IPS-18c (cell line): Measurements from ENCODE around the gene RNASE1.
"Not testable (repeated sequence)": the region's sequence is repeated elsewhere in the genome, so short reads cannot be mapped to it uniquely, and the experiment has no call there.

Experiments used
- H3K4me3 ChIP-seq: 2 replicates; pipeline ENCODE4 v1.7.0; 2013; ENCODE audit warnings: low read depth, mild to moderate bottlenecking, low read length, moderate library complexity; ENCODE audit not compliant: insufficient read depth
- H3K9me3 ChIP-seq: one replicate; pipeline ENCODE4 v1.6.1; 2013; ENCODE audit warnings: mild to moderate bottlenecking, low read length, moderate library complexity; ENCODE audit not compliant: control insufficient read depth, insufficient read depth

The RNASE1 gene

DNA sequence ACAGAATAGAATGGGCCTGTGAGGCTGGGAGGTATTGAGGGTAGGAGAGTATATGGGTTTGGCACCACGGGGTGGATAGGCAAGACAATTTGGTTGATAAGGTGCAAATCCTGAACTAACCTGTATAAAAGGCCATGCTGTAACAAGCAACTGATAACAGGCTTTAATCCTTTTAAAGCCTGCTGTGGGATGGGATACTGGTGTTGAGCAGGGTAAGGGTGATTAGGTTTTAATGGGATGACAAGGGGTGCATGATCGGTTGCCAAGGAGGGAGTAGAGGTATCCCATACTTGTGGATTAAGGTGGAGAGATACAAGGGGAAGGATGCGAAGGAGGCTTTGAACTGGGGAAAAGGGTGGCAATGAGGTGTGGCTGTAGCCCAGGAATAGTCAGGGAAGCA, 13.3 kb upstream of the RNASE1 start:
- H3K4me3 ChIP-seq, H3K9me3 ChIP-seq: not testable (repeated sequence)

DNA sequence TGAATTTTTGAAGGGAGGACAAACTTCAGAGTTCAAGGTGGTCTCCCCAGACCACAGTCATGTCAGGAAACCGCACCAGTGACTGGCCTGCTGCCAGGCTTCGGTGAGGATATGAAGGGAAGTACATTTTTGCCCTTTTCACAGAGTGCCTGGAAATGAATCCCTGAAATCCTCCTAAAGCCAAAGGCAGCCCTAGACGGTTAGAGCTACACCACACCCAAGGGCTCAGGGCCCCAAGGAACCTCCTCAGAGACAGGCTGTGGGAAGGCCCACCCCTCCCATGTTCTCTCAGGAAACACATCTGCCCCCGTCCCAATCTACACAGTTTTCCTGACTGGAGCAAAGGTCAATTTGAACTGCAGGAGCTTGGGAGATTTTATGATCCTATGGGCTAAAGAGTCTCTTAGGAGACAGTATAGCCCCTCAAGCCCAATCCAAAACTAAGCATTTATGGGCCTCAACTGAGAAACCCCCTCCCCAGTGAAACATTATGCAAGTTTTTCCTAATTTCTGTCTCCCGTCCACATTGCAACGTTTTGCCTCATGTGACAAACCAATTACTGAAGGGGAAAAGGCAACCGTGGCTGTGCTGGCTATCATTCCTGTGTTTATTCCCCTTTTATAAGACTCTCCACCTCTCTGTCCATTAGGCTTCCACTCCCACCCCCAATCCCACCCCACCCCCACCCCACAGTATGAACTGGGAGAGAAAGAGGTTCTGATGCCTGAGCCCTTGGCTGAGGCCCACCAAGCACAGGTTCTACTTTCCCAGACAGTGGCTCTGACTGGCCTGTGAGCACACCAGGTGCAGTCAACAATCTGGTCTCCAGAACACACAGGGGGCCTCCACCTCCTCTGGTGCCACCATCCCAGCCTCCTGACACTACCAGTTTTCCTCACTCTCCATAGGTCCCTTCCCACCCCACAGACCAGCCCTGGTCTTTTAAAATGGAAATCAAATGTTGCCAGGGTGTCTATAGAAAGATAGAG, 9.6 kb upstream of the RNASE1 start:
- Histone ChIP-seq H3K9me3 (no peaks in the 10 kb centered on the region), H3K4me3 (no peak overlapping the region)

DNA sequence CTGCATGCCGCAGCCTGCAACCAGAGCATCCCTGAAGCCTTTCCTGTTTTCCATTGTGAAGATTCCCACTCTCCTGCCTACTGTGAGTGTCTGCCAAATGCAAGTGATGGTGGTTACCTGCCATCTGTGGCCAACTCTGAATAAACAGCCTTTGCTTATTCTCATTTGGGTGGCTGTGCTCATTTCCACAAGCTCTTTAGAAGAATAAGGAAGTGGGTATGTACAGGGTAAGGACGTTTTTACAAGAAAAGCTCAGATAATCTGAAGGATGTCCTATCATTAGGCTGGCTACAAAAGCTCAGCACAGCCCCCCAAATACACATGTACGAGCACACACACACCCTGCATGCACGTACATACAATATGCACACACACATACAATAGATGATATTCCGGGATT, 7.3 kb upstream of the RNASE1 start:
- Histone ChIP-seq H3K9me3 (no peaks in the 10 kb centered on the region), H3K4me3 (no peak overlapping the region)

DNA sequence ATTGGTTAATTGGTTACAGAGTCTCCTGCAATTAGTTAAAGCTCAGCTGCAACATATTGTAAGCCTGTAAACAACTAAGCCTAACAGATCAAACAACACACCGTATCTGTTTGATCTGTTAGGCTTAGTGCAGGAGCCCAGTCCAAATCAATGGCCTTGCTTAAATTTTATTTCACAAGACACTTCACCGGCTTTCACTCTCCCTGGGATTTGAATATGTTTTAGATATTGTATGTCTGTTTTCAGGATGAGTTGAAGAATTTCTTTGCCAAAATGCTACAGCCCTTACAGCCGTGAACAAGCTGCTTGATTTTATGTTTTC, 5.5 kb upstream of the RNASE1 start:
- H3K9me3 ChIP-seq = no peaks in the 10 kb centered on the region
- no peak overlapping the region for H3K4me3 ChIP-seq

DNA sequence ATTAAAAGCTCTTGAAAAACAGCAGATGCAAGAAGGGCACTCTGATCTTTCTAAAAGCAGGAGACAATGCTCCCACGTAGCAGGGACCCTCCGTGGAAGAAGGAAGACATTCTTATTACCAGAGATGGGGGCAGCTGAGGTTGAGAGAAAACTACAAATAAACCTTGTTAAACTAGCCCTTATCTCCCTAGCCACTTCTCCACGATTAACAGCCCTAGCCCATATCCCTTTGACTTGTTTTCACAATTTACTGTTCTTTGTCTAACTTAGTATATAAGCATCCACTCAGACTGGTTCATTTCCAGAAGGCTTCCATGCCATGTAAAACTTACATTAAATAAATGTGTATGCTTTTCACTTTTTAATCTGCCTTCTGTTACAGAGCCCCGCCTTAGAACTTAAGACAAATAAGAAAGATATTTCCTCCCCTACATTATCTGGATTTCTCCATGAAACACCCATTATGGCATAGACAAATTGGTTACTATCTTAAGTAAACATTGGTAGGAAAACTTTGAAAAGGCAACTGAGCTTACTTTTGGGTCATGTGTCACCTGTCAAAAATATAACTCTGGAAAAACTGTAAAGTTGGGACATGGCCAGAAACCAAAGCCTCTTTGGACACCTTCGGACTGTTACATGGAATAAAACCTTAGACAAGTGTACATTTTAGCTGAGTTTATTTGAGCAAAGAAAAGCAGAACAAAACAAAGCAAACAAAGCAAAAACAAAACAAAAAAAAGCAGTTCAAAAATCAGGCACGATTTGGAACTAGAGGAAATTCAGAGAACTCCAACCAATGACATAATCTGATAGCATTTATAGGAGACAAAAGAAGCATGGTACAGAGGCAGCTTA, 4.9 kb upstream of the RNASE1 start:
- Histone ChIP-seq H3K4me3 (no peak overlapping the region), H3K9me3 (no peaks in the 10 kb centered on the region)

DNA sequence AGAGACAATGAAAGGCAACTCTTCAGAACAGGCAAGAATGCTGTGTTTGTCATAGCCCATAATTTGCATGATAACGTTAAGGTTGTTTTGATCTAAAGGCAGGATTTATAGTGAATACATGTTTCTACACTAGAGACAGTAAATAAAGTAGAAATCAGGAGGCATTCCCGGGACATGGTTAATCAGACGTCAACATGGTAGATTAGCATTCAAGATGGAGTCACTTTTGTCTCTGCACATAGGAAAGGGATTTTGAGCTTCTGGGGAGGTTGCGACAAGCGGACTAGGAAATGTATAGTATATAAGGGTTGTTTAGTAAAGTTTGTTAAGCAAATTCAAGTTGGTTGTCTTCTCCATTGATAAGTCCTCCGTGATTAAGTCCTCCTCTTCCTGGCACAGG, 2.8 kb upstream of the RNASE1 start:
- no peak overlapping the region for H3K4me3 ChIP-seq
- H3K9me3 ChIP-seq = no peaks in the 10 kb centered on the region

DNA sequence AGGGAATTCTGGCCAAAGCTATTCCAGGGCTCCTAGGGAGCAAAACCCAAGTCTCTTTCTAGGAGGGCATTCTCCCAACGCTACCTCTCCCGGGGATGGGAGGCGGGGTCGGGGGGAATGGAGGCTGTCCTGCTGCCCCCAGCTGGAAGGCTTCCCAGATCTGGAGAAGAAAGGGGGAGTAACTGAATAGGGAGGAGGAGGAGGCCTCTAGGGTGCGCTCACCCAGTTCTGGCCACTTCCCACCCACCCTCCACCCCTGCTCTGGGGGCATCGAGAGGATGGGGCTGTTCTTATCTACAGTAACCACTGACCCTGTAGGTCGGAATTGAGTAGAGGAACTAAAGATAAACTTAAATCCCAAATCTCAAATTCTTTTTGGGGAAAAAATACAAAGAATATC, 579 bp upstream of the RNASE1 start:
- no peak overlapping the region for H3K4me3 ChIP-seq
- no peaks in the 10 kb centered on the region for H3K9me3 ChIP-seq

DNA sequence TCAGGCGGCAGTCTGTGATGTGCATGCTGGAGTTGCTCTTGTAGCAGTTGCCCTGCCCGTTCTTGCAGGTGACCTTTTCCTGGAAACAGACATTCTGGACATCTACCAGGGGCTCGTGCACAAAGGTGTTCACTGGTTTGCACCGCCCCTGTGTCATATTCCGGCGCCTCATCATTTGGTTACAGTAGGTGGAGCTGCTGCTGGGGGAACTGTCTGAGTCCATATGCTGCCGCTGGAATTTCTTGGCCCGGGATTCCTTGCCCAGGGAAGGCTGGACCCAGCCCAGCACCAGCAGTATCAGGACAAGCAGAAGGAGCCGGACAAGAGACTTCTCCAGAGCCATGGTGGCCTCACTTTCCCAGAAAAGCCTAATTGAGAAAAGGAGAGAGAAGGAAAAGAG, 918 bp downstream of the RNASE1 start:
- H3K9me3 ChIP-seq = no peaks in the 10 kb centered on the region
- H3K4me3 ChIP-seq = no peak overlapping the region

DNA sequence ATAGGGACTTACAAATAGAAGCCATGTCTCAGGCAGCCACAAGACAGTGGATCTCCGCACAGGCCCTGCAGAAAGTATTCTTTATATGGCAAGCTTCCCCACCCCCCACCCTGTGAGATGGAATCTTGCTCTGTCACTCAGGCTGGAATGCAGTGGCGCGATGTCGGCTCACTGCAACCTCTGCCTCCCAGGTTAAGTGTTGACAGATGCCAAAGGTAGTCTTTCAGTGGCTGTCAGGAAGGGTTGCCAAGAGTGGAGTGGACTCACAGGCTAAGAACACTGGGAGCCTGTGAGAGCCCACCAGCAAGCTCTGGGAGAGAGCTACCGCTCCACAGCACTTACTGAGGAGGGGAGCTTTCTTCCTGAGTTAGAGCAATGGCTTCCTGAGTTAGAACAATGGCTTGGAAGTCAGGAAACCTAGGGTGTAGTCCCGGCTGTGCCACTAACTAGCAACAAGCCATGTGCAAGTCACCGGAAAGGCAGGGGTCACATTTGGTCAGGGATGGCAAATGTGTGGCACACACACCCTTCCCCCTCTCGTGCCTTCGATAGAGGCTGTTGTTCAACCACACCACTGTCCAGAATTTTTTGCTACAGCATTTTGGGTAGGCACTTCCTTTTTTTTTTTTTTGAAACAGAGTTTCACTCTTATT, 2.6 kb downstream of the RNASE1 start:
- no peak overlapping the region for H3K4me3 ChIP-seq
- H3K9me3 ChIP-seq = no peaks in the 10 kb centered on the region

DNA sequence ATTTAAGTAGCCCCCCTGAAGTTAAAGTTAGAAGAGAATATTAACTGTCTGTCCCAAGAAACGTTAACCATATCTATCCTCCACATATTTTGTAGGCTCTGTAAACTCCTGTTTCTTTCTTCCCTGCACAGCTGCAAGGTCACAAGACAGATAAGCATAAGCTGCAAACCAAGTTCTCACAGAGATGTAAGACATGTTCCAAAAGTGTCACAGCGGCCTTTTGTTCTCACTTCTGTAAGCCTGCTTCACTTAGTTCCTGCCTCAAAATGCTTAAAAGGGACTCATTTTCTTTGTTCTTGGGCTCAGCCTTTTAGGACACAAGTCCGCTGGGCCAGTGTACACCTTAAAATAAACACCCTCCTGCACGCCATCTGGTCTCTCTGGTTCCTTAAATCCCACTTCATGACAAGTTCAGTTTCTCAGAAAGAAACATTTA, 3.2 kb downstream of the RNASE1 start:
- Histone ChIP-seq H3K4me3 (no peak overlapping the region), H3K9me3 (no peaks in the 10 kb centered on the region)

DNA sequence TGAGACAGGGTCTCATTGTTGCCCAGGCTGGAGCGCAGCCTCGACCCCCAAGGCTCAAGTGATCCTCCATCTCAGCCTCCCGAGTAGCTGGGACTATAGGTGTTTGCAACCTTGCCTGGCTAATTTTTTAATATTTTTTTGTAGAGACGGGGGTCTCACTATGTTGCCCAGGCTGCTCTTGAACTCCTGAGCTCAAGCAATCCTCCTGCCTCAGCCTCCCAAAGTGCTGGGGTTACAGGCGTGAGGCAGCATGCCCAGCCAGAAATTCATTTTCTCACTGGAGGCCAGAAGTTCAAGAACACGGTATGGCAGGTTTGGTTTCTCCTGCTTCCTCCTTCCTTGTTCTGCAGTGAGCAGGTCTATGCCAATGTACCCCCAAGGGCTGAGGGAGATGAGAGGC, 3.7 kb downstream of the RNASE1 start:
- no peak overlapping the region for H3K4me3 ChIP-seq
- H3K9me3 ChIP-seq = no peaks in the 10 kb centered on the region

DNA sequence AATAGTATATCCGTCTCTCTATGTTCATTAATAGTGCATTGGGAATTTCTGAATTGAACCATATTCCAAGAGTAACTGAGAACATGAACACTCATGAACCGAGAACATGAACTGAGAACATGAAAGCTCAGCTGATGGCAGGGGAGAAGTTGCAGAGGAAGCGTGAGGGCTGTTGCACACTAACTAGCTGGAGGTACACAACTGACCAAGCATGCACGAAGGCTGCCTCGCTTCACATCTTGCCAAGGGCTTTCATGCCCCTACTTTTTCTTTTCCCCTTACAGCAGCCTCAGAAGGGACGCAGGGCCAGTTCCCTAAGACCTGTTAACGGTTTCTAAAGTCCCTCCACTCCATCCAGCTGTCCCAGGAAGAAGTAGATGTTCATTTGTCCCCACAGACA, 4.3 kb downstream of the RNASE1 start:
- Histone ChIP-seq H3K9me3 (no peaks in the 10 kb centered on the region), H3K4me3 (no peak overlapping the region)

DNA sequence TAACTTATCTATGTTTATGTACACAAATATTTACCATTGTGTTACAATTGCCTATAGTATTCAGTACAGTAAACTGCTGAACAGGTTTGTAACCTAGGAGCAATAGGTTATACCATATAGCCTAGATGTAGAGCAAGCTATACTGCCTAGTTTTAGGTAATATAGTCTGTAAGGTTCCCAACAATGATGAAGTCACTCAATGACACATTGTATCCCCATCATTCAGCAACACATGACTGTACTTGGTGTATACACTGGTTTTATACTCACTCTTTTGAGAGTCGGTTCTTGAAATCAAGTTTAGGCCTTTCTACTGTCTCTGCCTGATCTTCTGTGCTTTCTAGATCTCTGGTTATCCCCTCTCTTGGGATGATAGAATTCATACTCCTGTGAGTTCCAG, 5.5 kb downstream of the RNASE1 start:
- Histone ChIP-seq H3K4me3 (no peak overlapping the region), H3K9me3 (no peaks in the 10 kb centered on the region)

DNA sequence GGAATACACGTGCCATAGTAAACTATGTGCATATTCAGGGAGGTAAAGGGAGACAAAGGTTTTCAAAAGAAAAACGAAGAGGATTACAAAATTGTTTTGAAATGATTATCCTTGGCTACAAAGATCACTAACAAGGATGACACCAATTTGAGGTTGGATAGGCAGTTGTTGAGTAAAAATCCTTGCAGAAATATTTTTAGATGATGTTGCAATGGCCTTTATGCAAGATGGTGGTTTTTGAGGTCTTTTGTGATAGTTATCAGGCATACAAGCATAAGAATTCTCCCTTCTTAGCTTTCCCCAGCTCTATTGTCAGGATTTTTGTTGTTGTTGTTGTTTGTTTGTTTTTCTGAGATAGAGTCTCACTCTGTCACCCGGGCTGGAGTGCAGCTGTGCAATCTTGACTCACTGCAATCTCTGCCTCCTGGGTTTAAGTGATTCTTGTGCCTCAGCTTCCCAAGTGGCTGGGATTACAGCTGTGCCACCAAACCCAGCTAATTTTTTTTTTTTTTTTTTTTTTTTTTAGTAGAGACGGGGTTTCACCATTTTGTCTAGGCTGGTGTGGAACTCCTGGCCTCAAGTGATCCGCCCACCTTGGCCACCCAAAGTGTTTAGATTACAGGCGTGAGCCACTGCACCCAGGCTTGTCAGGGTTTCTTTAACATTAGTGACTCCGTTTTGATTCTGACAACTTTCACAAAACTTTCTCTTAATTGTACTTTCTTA, 7.8 kb downstream of the RNASE1 start:
- H3K4me3 ChIP-seq = no peak overlapping the region
- H3K9me3 ChIP-seq = no peaks in the 10 kb centered on the region

DNA sequence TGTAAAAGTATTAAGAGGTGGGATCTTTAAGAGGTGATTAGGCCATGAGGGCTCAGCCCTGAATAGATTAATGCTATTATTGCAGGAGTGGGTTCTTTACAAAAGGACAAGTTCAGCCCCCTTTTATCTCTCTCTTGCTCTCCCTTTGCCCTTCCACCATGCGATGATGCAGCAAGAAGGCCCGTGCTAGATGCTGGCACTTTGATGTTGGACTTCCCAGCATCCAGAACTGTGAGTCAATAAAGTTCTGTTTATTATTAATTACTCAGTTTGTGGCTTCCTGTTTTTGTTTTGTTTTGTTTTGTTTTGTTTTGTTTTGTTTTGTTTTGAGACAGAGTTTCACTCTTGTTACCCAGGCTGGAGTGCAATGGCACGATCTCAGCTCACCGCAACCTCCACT, 10.1 kb downstream of the RNASE1 start:
- H3K9me3 ChIP-seq = no peaks in the 10 kb centered on the region
- H3K4me3 ChIP-seq = no peak overlapping the region

DNA sequence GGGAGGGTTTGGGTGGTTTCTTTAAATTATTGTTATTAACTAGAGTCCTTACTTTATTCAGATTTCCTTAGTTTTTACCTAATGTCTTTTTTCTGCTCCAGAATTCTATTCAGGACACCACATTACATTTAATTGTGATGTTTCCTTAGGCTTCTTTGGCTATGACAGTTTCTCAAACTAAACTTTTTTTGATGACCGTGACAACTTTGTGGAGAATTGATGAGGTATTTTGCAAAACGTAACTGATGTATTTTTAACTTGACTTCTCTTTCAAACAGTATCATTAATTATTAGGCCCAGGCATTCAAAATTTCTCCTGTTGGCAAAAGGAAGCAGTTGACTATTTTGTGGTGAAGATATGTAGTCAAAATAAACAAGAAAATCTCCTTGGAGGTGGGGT, 11.0 kb downstream of the RNASE1 start:
- no peak overlapping the region for H3K4me3 ChIP-seq
- no peaks in the 10 kb centered on the region for H3K9me3 ChIP-seq

DNA sequence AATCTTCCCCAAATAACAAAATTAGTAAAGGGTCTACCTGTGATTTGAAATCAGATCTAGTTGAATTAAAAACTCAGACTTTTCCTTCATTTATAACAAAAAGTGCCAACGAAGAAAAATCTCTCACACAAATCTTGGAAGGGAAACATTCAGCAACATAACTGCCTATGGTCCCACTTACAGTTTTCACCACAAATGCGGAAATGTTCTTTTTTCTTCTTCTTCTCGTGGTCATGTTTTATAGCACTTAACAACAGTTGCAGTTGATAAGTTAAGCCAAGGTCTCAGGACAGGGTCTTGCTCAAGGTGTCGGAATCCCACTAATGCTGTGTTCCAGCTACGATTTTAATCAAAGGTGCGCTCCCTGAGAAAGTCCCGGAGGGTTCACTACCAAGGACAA, 11.5 kb downstream of the RNASE1 start:
- Histone ChIP-seq H3K4me3 (no peak overlapping the region), H3K9me3 (no peaks in the 10 kb centered on the region)
